ENCODE measurements around the gene SRRM4.

GRCh38 chr12:119181944-119182343 is 200.6 kb downstream of the SRRM4 start:
- no peak for TF ChIP-seq EZH2 (IDR thresholded peaks at IDR 0.05; ENCODE audit: low read depth, unreplicated experiment)
- TF ChIP-seq CTCF (conservative IDR thresholded peaks at IDR 0.05; ENCODE audit: low read depth in 2 of 2), result no peak
- TF ChIP-seq EZH2phosphoT487 (IDR thresholded peaks at IDR 0.05; ENCODE audit: unreplicated experiment), result no peak
- no peak for TF ChIP-seq ZNF114 (CRISPR knock-in tag; IDR thresholded peaks at IDR 0.05)
- no peak for TF ChIP-seq POLR2AphosphoS5 (IDR thresholded peaks at IDR 0.05; ENCODE audit: low read depth)
